ENCODE data around the gene MAPK4.

Gene MAPK4

DNA sequence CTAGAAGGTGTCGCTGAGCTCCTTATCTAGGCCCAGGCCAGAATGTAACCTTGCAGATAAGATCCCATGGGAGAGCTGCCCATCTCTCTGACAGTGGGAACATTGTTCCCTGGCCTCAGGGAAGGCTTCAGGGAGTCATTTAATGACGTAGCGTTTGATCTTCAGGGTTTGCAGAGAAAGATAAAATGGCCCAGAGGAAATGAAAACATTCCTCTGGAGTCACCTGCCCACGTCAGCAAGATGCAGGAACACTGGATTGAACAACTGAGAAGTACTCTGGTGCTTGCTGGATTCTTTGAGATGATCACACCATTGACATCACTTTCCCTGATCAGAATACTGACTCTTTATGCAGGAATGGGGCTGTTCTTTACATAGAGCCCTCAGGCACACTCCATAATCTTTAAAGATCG lies 51.6 kb downstream of the MAPK4 start:
- no peaks in the 10 kb centered on the region for H3K27me3 ChIP-seq (ENCODE audit: low read length)
- TF ChIP-seq CTCF (IDR thresholded peaks at IDR 0.05; ENCODE audit: insufficient read depth, low read length, poor library complexity, severe bottlenecking) = no peak
- no peak for TF ChIP-seq EZH2phosphoT487 (conservative IDR thresholded peaks at IDR 0.05; ENCODE audit: low read length)
- H3K4me3 ChIP-seq (ENCODE audit: insufficient read depth, low read length, poor library complexity, severe bottlenecking) = no peak overlapping the region
- no peaks in the 10 kb centered on the region for H3F3A ChIP-seq (ENCODE audit: insufficient read depth)
- no peaks in the 10 kb centered on the region for H3K9me3 ChIP-seq (ENCODE audit: insufficient read depth, low read length)
- H3K4me2 ChIP-seq (ENCODE audit: low read depth, low read length, poor library complexity, severe bottlenecking) = no peak overlapping the region
- no peaks in the 10 kb centered on the region for H3K79me2 ChIP-seq (ENCODE audit: insufficient read depth, low read length)
- H3K9me2 ChIP-seq (replicated peaks; ENCODE audit: insufficient read depth, low read length) = no peaks in the 10 kb centered on the region
- no peak overlapping the region for H3K27ac ChIP-seq (ENCODE audit: low read depth, low read length)
- H4K20me1 ChIP-seq (ENCODE audit: low read depth, low read length) = no peaks in the 10 kb centered on the region
- no peak overlapping the region for H2AFZ ChIP-seq (ENCODE audit: low read depth, low read length, severe bottlenecking)
- H3K36me3 ChIP-seq (ENCODE audit: low read length) = no peaks in the 10 kb centered on the region
- no peak overlapping the region for H3K9ac ChIP-seq (ENCODE audit: low read length)

GRCh38 chr18:50614838-50615237 lies 55.0 kb downstream of the MAPK4 start:
- Histone ChIP-seq H2AFZ (ENCODE audit: low read depth, low read length, severe bottlenecking) (no peak overlapping the region), H3K4me2 (ENCODE audit: low read depth, low read length, poor library complexity, severe bottlenecking) (no peak overlapping the region)

GRCh38 chr18:50616484-50617048 lies 56.7 kb downstream of the MAPK4 start:
- no peak overlapping the region for H3K4me2 ChIP-seq (ENCODE audit: low read depth, low read length, poor library complexity, severe bottlenecking)
- no peaks in the 10 kb centered on the region for H3K9me2 ChIP-seq (replicated peaks; ENCODE audit: insufficient read depth, low read length)
- H2AFZ ChIP-seq (ENCODE audit: low read depth, low read length, severe bottlenecking) = no peak overlapping the region
- H3K79me2 ChIP-seq (ENCODE audit: insufficient read depth, low read length) = no peaks in the 10 kb centered on the region
- H3K27me3 ChIP-seq (ENCODE audit: low read length) = no peaks in the 10 kb centered on the region
- TF ChIP-seq CTCF (IDR thresholded peaks at IDR 0.05; ENCODE audit: insufficient read depth, low read length, poor library complexity, severe bottlenecking) (no peak), EZH2phosphoT487 (conservative IDR thresholded peaks at IDR 0.05; ENCODE audit: low read length) (no peak)
- no peaks in the 10 kb centered on the region for H3K9me3 ChIP-seq (ENCODE audit: insufficient read depth, low read length)
- no peaks in the 10 kb centered on the region for H3K36me3 ChIP-seq (ENCODE audit: low read length)
- H4K20me1 ChIP-seq (ENCODE audit: low read depth, low read length) = no peaks in the 10 kb centered on the region
- H3K9ac ChIP-seq (ENCODE audit: low read length) = no peak overlapping the region
- no peak overlapping the region for H3K27ac ChIP-seq (ENCODE audit: low read depth, low read length)
- no peak overlapping the region for H3K4me3 ChIP-seq (ENCODE audit: insufficient read depth, low read length, poor library complexity, severe bottlenecking)
- no peaks in the 10 kb centered on the region for H3F3A ChIP-seq (ENCODE audit: insufficient read depth)

More at GRCh38 chr18:50614838-50615237, 55.0 kb downstream of the MAPK4 start:
- H3K9me2 ChIP-seq (replicated peaks; ENCODE audit: insufficient read depth, low read length) = no peaks in the 10 kb centered on the region
- no peaks in the 10 kb centered on the region for H3K79me2 ChIP-seq (ENCODE audit: insufficient read depth, low read length)
- no peaks in the 10 kb centered on the region for H3K9me3 ChIP-seq (ENCODE audit: insufficient read depth, low read length)
- H3F3A ChIP-seq (ENCODE audit: insufficient read depth) = no peaks in the 10 kb centered on the region
- no peaks in the 10 kb centered on the region for H3K36me3 ChIP-seq (ENCODE audit: low read length)
- H3K4me3 ChIP-seq (ENCODE audit: insufficient read depth, low read length, poor library complexity, severe bottlenecking) = no peak overlapping the region
- no peak for TF ChIP-seq CTCF (IDR thresholded peaks at IDR 0.05; ENCODE audit: insufficient read depth, low read length, poor library complexity, severe bottlenecking)
- TF ChIP-seq EZH2phosphoT487 (conservative IDR thresholded peaks at IDR 0.05; ENCODE audit: low read length) = no peak
- no peaks in the 10 kb centered on the region for H3K27me3 ChIP-seq (ENCODE audit: low read length)
- no peak overlapping the region for H3K9ac ChIP-seq (ENCODE audit: low read length)
- H4K20me1 ChIP-seq (ENCODE audit: low read depth, low read length) = no peaks in the 10 kb centered on the region
- no peak overlapping the region for H3K27ac ChIP-seq (ENCODE audit: low read depth, low read length)

All from SU-DHL-6 (cell line).